GDM1 (cell line): ENCODE measurements around the gene SLC2A1.
A peak's percentile ranks its signal among the peaks of the same experiment; 100 is the strongest.
"Not testable (repeated sequence)": the region's sequence is repeated elsewhere in the genome, so short reads cannot be mapped to it uniquely, and the experiment has no call there.

Source experiments
- DNase-seq: peaks from one replicate; lab custom pipeline; 2025; lab: John Stamatoyannopoulos, UW

The SLC2A1 gene

GRCh38 chr1:42928859-42929258 is 29.8 kb downstream of the SLC2A1 start:
- no peak for DNase-seq

- no peak for DNase-seq
These were observed 30.7 kb downstream of the SLC2A1 start for GRCh38 chr1:42927920-42928505.

- no peak for DNase-seq
These were observed 31.3 kb downstream of the SLC2A1 start for GRCh38 chr1:42927274-42927841.

- no peak for DNase-seq
These were observed 31.8 kb downstream of the SLC2A1 start for GRCh38 chr1:42926879-42927242.

- DNase-seq = no peak
These were observed 32.3 kb downstream of the SLC2A1 start for GRCh38 chr1:42926235-42926878.

- no peak for DNase-seq
These were observed 33.6 kb downstream of the SLC2A1 start for GRCh38 chr1:42924851-42925760.

GRCh38 chr1:42924082-42924850 is 34.4 kb downstream of the SLC2A1 start:
- peak; percentile 88 for DNase-seq

GRCh38 chr1:42923367-42924081 is 35.1 kb downstream of the SLC2A1 start:
- DNase-seq = no peak

GRCh38 chr1:42922687-42923366 is 35.8 kb downstream of the SLC2A1 start:
- peak; percentile 66 for DNase-seq

- DNase-seq = no peak
These were observed 36.9 kb downstream of the SLC2A1 start for GRCh38 chr1:42921769-42922168.

- DNase-seq = not testable (repeated sequence)
These were observed 39.0 kb downstream of the SLC2A1 start for GRCh38 chr1:42919651-42920050.

GRCh38 chr1:42917241-42917495 is 41.5 kb downstream of the SLC2A1 start:
- DNase-seq = no peak

GRCh38 chr1:42915456-42915855 is 43.2 kb downstream of the SLC2A1 start:
- DNase-seq = no peak

- DNase-seq = no peak
These were observed 44.5 kb downstream of the SLC2A1 start for GRCh38 chr1:42914092-42914627.

- DNase-seq = peak; percentile 47
These were observed 45.1 kb downstream of the SLC2A1 start for GRCh38 chr1:42913426-42914091.

- DNase-seq = no peak
These were observed 47.7 kb downstream of the SLC2A1 start for GRCh38 chr1:42910985-42911384.

- no peak for DNase-seq
These were observed 50.6 kb downstream of the SLC2A1 start for GRCh38 chr1:42908046-42908445.

GRCh38 chr1:42904434-42904833 is 54.2 kb downstream of the SLC2A1 start:
- DNase-seq = no peak

GRCh38 chr1:42899960-42900359 is 58.7 kb downstream of the SLC2A1 start:
- DNase-seq = not testable (repeated sequence)
